ENCODE data around the gene CEP41.

Gene CEP41

GRCh38 chr7:130356121-130356875, 84.5 kb downstream of the CEP41 start:
- H3K14ac ChIP-seq (ENCODE audit: low read length in 2 of 2) = peak overlapping the region in 1 of 2 experiments; percentile 90
- 0% methylated on average over 6 of the region's 9 CpGs for WGBS
- peak overlapping the region; percentile 100 for H2BK5ac ChIP-seq (ENCODE audit: low read depth, low read length, poor library complexity, severe bottlenecking)
- H3K27me3 ChIP-seq (ENCODE audit: control insufficient read depth in 1 of 2, insufficient read depth in 1 of 2, low read length in 2 of 2) = no peaks in the 10 kb centered on the region
- peak overlapping the region; percentile 100 for H4K91ac ChIP-seq (ENCODE audit: low read length)
- peak overlapping the region; percentile 58 for H3K9ac ChIP-seq (ENCODE audit: low read length)
- peak overlapping the region; percentile 15 for H2BK15ac ChIP-seq (ENCODE audit: low read depth, poor library complexity, severe bottlenecking)
- peak overlapping the region; percentile 26 for H3K4me2 ChIP-seq (ENCODE audit: low read length, poor library complexity, severe bottlenecking)
- peak overlapping the region; percentile 100 for H2AK5ac ChIP-seq (ENCODE audit: low read length, severe bottlenecking)
- peak overlapping the region; percentile 98 to 100 for H3K18ac ChIP-seq (ENCODE audit: low read depth in 1 of 2, low read length in 2 of 2)
- H2BK12ac ChIP-seq (ENCODE audit: low read length in 2 of 2) = peak overlapping the region; percentile 99 to 100
- H3K4me3 ChIP-seq (ENCODE audit: insufficient read depth in 1 of 2, low read depth in 1 of 2, low read length in 2 of 2) = peak overlapping the region in 1 of 2 experiments; percentile 1
- H3K36me3 ChIP-seq (ENCODE audit: control insufficient read depth in 1 of 2, insufficient read depth in 2 of 2, low read depth in 1 of 2, low read length in 2 of 2) = peaks cover 0 to 4% of the 10 kb centered on the region in 2 experiments
- H3K23ac ChIP-seq (ENCODE audit: low read length in 2 of 2) = peak overlapping the region in 1 of 2 experiments; percentile 81
- H4K8ac ChIP-seq (ENCODE audit: low read length) = peak overlapping the region; percentile 96
- peak overlapping the region; percentile 99 for H3K27ac ChIP-seq (ENCODE audit: low read length, poor library complexity, severe bottlenecking)
- H3K4me1 ChIP-seq (ENCODE audit: control insufficient read depth, insufficient read depth, low read depth, low read length) = peaks cover 37% of the 10 kb centered on the region
- H2BK120ac ChIP-seq (ENCODE audit: low read depth, low read length) = peak overlapping the region; percentile 97
- no peaks in the 10 kb centered on the region for H3K79me1 ChIP-seq (replicated peaks; ENCODE audit: low read length, poor library complexity, severe bottlenecking)
- H3K4ac ChIP-seq (ENCODE audit: low read depth in 1 of 2, low read length in 2 of 2) = peak overlapping the region; percentile 100
- peak; percentile 99 for DNase-seq
- peaks cover 24% of the 10 kb centered on the region for H3K9me3 ChIP-seq (ENCODE audit: control insufficient read depth, low read length)
- H2AFZ ChIP-seq (ENCODE audit: low read depth, low read length) = no peak overlapping the region

- no peaks in the 10 kb centered on the region for H3K27me3 ChIP-seq (ENCODE audit: control insufficient read depth in 1 of 2, insufficient read depth in 1 of 2, low read length in 2 of 2)
- H3K4me1 ChIP-seq (ENCODE audit: control insufficient read depth, insufficient read depth, low read depth, low read length) = peaks cover 46% of the 10 kb centered on the region
- H2BK5ac ChIP-seq (ENCODE audit: low read depth, low read length, poor library complexity, severe bottlenecking) = peak overlapping the region; percentile 11
- H3K4me2 ChIP-seq (ENCODE audit: low read length, poor library complexity, severe bottlenecking) = no peak overlapping the region
- H3K79me1 ChIP-seq (replicated peaks; ENCODE audit: low read length, poor library complexity, severe bottlenecking) = no peaks in the 10 kb centered on the region
- H3K9ac ChIP-seq (ENCODE audit: low read length) = peak overlapping the region; percentile 75
- peak overlapping the region; percentile 51 for H3K27ac ChIP-seq (ENCODE audit: low read length, poor library complexity, severe bottlenecking)
- peak overlapping the region in 1 of 2 experiments; percentile 88 for H3K14ac ChIP-seq (ENCODE audit: low read length in 2 of 2)
- H4K8ac ChIP-seq (ENCODE audit: low read length) = peak overlapping the region; percentile 96
- H3K9me3 ChIP-seq (ENCODE audit: control insufficient read depth, low read length) = no peaks in the 10 kb centered on the region
- peak overlapping the region; percentile 83 to 99 for H2BK12ac ChIP-seq (ENCODE audit: low read length in 2 of 2)
- H2AFZ ChIP-seq (ENCODE audit: low read depth, low read length) = no peak overlapping the region
- no peak for DNase-seq
- peak overlapping the region; percentile 63 for H2AK5ac ChIP-seq (ENCODE audit: low read length, severe bottlenecking)
- H3K36me3 ChIP-seq (ENCODE audit: control insufficient read depth in 1 of 2, insufficient read depth in 2 of 2, low read depth in 1 of 2, low read length in 2 of 2) = no peaks in the 10 kb centered on the region
- peak overlapping the region; percentile 97 for H2BK15ac ChIP-seq (ENCODE audit: low read depth, poor library complexity, severe bottlenecking)
- peak overlapping the region in 1 of 2 experiments; percentile 89 for H3K23ac ChIP-seq (ENCODE audit: low read length in 2 of 2)
- 97% methylated on average over 7 of the region's 7 CpGs for WGBS
- peak overlapping the region; percentile 95 to 97 for H3K18ac ChIP-seq (ENCODE audit: low read depth in 1 of 2, low read length in 2 of 2)
- peak overlapping the region; percentile 95 to 97 for H3K4ac ChIP-seq (ENCODE audit: low read depth in 1 of 2, low read length in 2 of 2)
- H3K4me3 ChIP-seq (ENCODE audit: insufficient read depth in 1 of 2, low read depth in 1 of 2, low read length in 2 of 2) = no peak overlapping the region
- peak overlapping the region; percentile 93 for H4K91ac ChIP-seq (ENCODE audit: low read length)
- peak overlapping the region; percentile 81 for H2BK120ac ChIP-seq (ENCODE audit: low read depth, low read length)
These were observed 87.6 kb downstream of the CEP41 start for GRCh38 chr7:130353196-130353595.

GRCh38 chr7:130352194-130353074, 88.4 kb downstream of the CEP41 start:
- Histone ChIP-seq H2AFZ (ENCODE audit: low read depth, low read length) (no peak overlapping the region), H3K4me2 (ENCODE audit: low read length, poor library complexity, severe bottlenecking) (no peak overlapping the region), H3K27ac (ENCODE audit: low read length, poor library complexity, severe bottlenecking) (peak overlapping the region; percentile 51), H3K23ac (ENCODE audit: low read length in 2 of 2) (no peak overlapping the region), H3K4me3 (ENCODE audit: insufficient read depth in 1 of 2, low read depth in 1 of 2, low read length in 2 of 2) (peak overlapping the region in 1 of 2 experiments; percentile 38), H3K9ac (ENCODE audit: low read length) (peak overlapping the region; percentile 75), H2BK5ac (ENCODE audit: low read depth, low read length, poor library complexity, severe bottlenecking) (peak overlapping the region; percentile 45), H2BK12ac (ENCODE audit: low read length in 2 of 2) (peak overlapping the region; percentile 99 to 100), H3K4me1 (ENCODE audit: control insufficient read depth, insufficient read depth, low read depth, low read length) (peaks cover 44% of the 10 kb centered on the region), H3K9me3 (ENCODE audit: control insufficient read depth, low read length) (no peaks in the 10 kb centered on the region), H3K79me1 (replicated peaks; ENCODE audit: low read length, poor library complexity, severe bottlenecking) (no peaks in the 10 kb centered on the region), H3K4ac (ENCODE audit: low read depth in 1 of 2, low read length in 2 of 2) (peak overlapping the region; percentile 79 to 92), H4K8ac (ENCODE audit: low read length) (peak overlapping the region; percentile 88), H3K14ac (ENCODE audit: low read length in 2 of 2) (peak overlapping the region in 1 of 2 experiments; percentile 19), H3K36me3 (ENCODE audit: control insufficient read depth in 1 of 2, insufficient read depth in 2 of 2, low read depth in 1 of 2, low read length in 2 of 2) (no peaks in the 10 kb centered on the region), H2BK120ac (ENCODE audit: low read depth, low read length) (peak overlapping the region; percentile 87), H2BK15ac (ENCODE audit: low read depth, poor library complexity, severe bottlenecking) (peak overlapping the region; percentile 95), H4K91ac (ENCODE audit: low read length) (peak overlapping the region; percentile 97), H3K18ac (ENCODE audit: low read depth in 1 of 2, low read length in 2 of 2) (peak overlapping the region; percentile 92 to 97), H2AK5ac (ENCODE audit: low read length, severe bottlenecking) (peak overlapping the region; percentile 89), H3K27me3 (ENCODE audit: control insufficient read depth in 1 of 2, insufficient read depth in 1 of 2, low read length in 2 of 2) (no peaks in the 10 kb centered on the region)
- 65% methylated on average over 17 of the region's 20 CpGs for WGBS
- peak; percentile 86 for DNase-seq

- Histone ChIP-seq H3K27me3 (ENCODE audit: control insufficient read depth in 1 of 2, insufficient read depth in 1 of 2, low read length in 2 of 2) (no peaks in the 10 kb centered on the region), H3K9ac (ENCODE audit: low read length) (no peak overlapping the region), H4K8ac (ENCODE audit: low read length) (peak overlapping the region; percentile 88), H2BK5ac (ENCODE audit: low read depth, low read length, poor library complexity, severe bottlenecking) (no peak overlapping the region), H3K4me1 (ENCODE audit: control insufficient read depth, insufficient read depth, low read depth, low read length) (peaks cover 39% of the 10 kb centered on the region), H3K27ac (ENCODE audit: low read length, poor library complexity, severe bottlenecking) (no peak overlapping the region), H3K36me3 (ENCODE audit: control insufficient read depth in 1 of 2, insufficient read depth in 2 of 2, low read depth in 1 of 2, low read length in 2 of 2) (no peaks in the 10 kb centered on the region), H3K14ac (ENCODE audit: low read length in 2 of 2) (no peak overlapping the region), H3K79me1 (replicated peaks; ENCODE audit: low read length, poor library complexity, severe bottlenecking) (no peaks in the 10 kb centered on the region), H4K91ac (ENCODE audit: low read length) (peak overlapping the region; percentile 91), H3K4me2 (ENCODE audit: low read length, poor library complexity, severe bottlenecking) (no peak overlapping the region), H3K18ac (ENCODE audit: low read depth in 1 of 2, low read length in 2 of 2) (peak overlapping the region; percentile 25 to 92), H2AK5ac (ENCODE audit: low read length, severe bottlenecking) (peak overlapping the region; percentile 7), H2BK12ac (ENCODE audit: low read length in 2 of 2) (peak overlapping the region; percentile 97 to 100), H3K9me3 (ENCODE audit: control insufficient read depth, low read length) (no peaks in the 10 kb centered on the region), H3K4me3 (ENCODE audit: insufficient read depth in 1 of 2, low read depth in 1 of 2, low read length in 2 of 2) (no peak overlapping the region), H2AFZ (ENCODE audit: low read depth, low read length) (peak overlapping the region; percentile 44), H3K23ac (ENCODE audit: low read length in 2 of 2) (no peak overlapping the region), H2BK15ac (ENCODE audit: low read depth, poor library complexity, severe bottlenecking) (peak overlapping the region; percentile 26), H2BK120ac (ENCODE audit: low read depth, low read length) (peak overlapping the region; percentile 90), H3K4ac (ENCODE audit: low read depth in 1 of 2, low read length in 2 of 2) (peak overlapping the region; percentile 79 to 92)
- no peak for DNase-seq
- 59% methylated on average over 4 of the region's 6 CpGs for WGBS
These were observed 89.1 kb downstream of the CEP41 start for GRCh38 chr7:130351791-130352090.

Data from mesenchymal stem cell (in vitro differentiated cells and primary cell).